ENCODE results near the gene MRPS30.

The MRPS30 gene

DNA sequence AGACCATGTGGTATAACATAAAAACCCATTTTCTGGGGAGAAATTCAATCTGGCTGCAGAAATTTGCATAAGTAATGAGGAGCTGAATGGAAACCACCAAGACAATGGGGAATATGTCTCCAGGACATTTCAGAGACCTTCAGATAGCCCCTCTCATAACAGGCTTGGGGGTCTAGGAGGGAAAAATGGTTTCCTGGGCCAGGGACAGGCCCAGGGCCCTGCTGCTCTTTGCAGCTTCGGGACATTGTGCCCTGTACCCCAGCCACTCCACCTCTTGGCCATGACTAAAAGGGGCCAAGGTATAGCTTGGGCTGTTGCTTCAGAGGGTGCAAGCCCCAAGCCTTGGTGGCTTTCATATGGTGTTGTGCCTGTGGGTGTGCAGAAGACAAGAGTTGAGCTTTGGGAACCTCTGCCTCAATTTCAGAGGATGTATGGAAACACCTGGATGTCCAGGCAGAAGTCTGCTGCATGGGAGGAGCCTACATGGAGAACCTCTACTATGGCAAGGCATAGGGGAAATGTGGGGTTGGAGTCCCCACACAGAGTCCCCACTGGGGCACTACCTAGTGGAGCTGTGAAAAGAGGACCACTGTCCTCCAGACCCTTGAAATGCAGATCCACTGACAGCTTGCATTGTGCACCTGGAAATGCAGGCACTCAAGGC is 30.4 kb downstream of the MRPS30 start:
- H3K4me1 Mint-ChIP-seq = no peaks in the 10 kb centered on the region
- peaks cover 10 to 14% of the 10 kb centered on the region in 2 donors for H3K9me3 Mint-ChIP-seq
- H3K4me3 Mint-ChIP-seq = no peak overlapping the region
- H3K27ac Mint-ChIP-seq = no peak overlapping the region
- no peaks in the 10 kb centered on the region for H3K27me3 Mint-ChIP-seq
- ATAC-seq (replicated peaks) (no peak), DNase-seq (no peak)
- peaks cover 18 to 34% of the 10 kb centered on the region in 2 donors for H3K36me3 Mint-ChIP-seq

DNA sequence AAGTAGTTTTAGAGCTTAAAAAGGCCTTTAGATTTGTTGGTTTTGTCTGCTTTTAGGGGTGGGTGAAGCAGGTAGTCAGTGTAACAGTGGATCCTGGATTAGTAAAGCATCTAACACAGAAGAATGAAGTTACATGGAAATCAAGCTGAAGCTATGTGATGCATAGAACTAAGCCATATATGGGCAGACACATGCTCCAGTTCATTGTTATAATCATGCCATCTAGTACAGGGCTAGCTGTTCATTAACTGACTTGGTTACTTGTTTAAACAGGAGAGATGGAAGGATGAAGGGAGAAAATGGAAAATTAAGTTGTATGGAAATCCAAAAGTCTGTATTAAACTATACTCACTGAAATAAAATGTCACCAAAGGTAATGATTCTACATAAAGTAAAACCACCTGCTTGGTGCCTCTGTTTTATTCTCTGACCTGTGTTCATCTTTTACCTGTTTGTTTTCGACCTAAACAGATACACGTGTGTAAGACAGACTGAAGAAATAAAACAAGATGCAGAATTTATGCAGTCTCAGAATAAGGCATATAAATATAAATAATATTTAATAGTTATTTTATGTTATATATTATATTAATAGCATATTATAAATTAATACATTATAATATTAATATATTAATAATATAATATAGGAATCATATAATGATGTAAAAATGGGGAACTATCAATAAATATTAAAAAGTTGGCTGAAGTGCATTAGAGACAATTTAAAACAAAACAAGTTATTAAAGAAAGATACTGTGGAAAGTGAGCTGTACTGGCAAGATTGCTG is 33.9 kb downstream of the MRPS30 start:
- ATAC-seq (replicated peaks) (no peak), DNase-seq (no peak)
- H3K9me3 Mint-ChIP-seq = peaks cover 10 to 14% of the 10 kb centered on the region in 2 donors
- H3K4me3 Mint-ChIP-seq = no peak overlapping the region
- H3K36me3 Mint-ChIP-seq = peaks cover 15 to 21% of the 10 kb centered on the region in 2 donors
- no peaks in the 10 kb centered on the region for H3K27me3 Mint-ChIP-seq
- no peak overlapping the region for H3K27ac Mint-ChIP-seq
- H3K4me1 Mint-ChIP-seq = no peaks in the 10 kb centered on the region

DNA sequence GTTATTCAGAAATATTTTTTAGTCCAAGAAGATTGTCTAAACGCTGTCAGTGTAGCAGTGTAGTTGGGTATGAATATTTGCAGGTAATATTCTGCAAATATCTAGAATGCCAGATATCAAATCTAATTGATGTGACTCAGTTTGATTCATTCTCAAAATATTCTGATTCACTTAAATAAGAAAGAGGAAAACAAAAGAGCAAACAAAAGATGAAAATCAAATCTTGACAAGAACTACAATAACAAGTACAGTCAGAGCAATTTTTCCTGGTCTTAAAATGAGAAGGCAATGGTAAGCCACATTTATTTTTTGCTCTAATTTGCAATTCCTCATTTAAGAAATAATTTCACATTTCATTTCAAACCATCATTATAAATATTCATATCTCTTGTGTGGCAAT is 36.0 kb downstream of the MRPS30 start:
- no peaks in the 10 kb centered on the region for H3K4me1 Mint-ChIP-seq
- H3K27ac Mint-ChIP-seq = no peak overlapping the region
- ATAC-seq (replicated peaks) = no peak
- H3K9me3 Mint-ChIP-seq = peaks cover 0 to 3% of the 10 kb centered on the region in 2 donors
- no peaks in the 10 kb centered on the region for H3K27me3 Mint-ChIP-seq
- H3K4me3 Mint-ChIP-seq = no peak overlapping the region
- peaks cover 3 to 4% of the 10 kb centered on the region in 2 donors for H3K36me3 Mint-ChIP-seq
- no peak for DNase-seq

DNA sequence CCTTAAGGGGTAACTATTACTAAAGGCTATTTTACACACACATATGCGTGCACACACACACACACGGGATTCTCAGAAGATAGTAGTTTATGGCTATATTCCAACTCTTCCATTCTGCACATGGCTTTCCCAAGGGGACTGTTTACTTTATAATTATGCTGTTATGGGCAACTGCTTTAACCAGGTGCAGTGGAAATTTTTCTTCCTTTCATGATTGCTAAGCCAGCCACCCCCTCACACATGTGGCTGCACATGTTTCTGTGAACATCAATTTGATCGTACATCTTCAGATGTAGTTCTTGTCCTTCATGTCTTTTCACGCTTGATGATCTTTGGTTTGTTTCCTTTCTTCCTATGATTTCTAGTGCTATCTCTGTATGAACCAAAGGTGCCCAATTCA is 37.0 kb downstream of the MRPS30 start:
- H3K27ac Mint-ChIP-seq = no peak overlapping the region
- ATAC-seq (replicated peaks) (no peak), DNase-seq (no peak)
- H3K36me3 Mint-ChIP-seq = no peaks in the 10 kb centered on the region
- H3K4me1 Mint-ChIP-seq = no peaks in the 10 kb centered on the region
- H3K9me3 Mint-ChIP-seq = no peaks in the 10 kb centered on the region
- no peaks in the 10 kb centered on the region for H3K27me3 Mint-ChIP-seq
- no peak overlapping the region for H3K4me3 Mint-ChIP-seq

DNA sequence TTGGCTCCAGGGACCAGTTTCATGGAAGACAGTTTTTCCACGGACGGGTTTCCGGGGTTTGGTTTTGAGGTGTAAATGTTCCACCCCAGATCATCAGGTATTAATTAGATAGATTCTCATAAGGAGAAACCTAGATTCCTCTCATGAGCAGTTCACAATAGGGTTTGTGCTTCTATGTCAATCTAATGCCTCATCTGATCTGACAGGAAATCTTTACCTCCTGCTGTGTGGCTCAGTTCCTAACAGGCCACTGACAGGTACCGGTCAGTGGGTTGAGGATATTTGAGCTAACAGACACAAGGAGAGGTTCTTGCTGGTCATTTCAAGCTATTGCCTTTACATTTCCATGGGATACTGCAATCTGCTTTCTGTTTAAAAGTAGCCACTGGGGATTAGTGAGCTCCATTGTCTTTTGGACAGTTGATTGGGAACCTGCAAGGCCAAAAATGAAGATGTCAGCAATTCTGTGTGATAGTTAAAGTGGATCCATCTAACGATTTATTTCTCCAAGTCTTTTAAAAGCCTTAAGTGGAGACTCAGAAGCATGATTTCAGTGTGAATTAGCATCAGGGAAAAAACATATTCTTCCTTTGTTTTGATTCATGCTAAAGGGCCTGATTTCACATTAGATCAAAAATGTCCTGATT is 38.6 kb downstream of the MRPS30 start:
- Mint-ChIP-seq H3K36me3 (no peaks in the 10 kb centered on the region), H3K27ac (no peak overlapping the region), H3K27me3 (no peaks in the 10 kb centered on the region), H3K4me3 (no peak overlapping the region), H3K4me1 (no peaks in the 10 kb centered on the region), H3K9me3 (no peaks in the 10 kb centered on the region)
- DNase-seq (no peak), ATAC-seq (replicated peaks) (no peak)

DNA sequence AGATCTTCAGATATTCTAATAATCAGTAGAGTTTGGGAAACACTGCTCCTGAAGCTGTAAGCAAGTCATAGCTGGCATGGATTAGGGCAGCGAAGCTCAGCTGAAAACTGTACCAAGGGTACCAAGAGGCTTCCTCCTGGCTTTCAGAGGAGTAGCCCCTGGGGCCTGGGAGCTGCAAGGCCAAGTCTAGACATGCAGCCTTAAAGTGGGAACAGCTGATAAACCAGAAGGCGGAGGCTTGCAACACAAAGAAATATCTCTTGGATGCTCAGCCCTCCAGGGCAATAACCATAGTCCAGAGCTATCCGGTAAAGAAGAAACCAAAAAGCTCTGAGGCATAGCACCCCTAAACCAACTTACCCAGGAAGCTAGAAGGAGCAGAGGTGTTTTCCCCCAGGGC is 51.5 kb downstream of the MRPS30 start:
- ATAC-seq (replicated peaks) (no peak), DNase-seq (no peak)
- Mint-ChIP-seq H3K9me3 (peaks cover 0 to 1% of the 10 kb centered on the region in 2 donors), H3K4me1 (no peaks in the 10 kb centered on the region), H3K27me3 (no peaks in the 10 kb centered on the region), H3K36me3 (no peaks in the 10 kb centered on the region), H3K27ac (no peak overlapping the region), H3K4me3 (no peak overlapping the region)

DNA sequence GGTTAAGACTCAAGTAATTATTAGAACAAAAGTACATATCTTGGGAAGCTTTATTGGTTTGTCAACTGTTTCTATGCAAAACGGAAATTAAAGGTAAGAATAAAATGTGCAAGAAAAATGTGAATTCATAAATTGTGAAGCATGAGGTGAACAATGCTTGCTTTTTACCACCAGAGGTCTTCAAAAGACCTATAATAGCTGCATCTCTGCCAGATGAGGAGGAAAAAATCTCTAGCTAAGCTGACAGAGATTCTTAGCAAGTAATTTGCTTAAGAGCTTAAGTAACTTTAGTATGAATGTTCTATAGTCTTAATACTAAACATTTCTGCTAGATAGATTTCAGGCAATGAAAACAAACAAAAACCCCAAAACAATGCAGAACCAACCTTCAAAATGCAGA is 54.1 kb downstream of the MRPS30 start:
- H3K27me3 Mint-ChIP-seq = no peaks in the 10 kb centered on the region
- H3K36me3 Mint-ChIP-seq = no peaks in the 10 kb centered on the region
- H3K27ac Mint-ChIP-seq = no peak overlapping the region

More for the DNA sequence above, 54.1 kb downstream of the MRPS30 start:
- ATAC-seq (replicated peaks) (no peak), DNase-seq (no peak)
- Mint-ChIP-seq H3K9me3 (no peaks in the 10 kb centered on the region), H3K4me1 (no peaks in the 10 kb centered on the region), H3K4me3 (no peak overlapping the region)
